ENCODE measurements around the gene CUL7.

DNA sequence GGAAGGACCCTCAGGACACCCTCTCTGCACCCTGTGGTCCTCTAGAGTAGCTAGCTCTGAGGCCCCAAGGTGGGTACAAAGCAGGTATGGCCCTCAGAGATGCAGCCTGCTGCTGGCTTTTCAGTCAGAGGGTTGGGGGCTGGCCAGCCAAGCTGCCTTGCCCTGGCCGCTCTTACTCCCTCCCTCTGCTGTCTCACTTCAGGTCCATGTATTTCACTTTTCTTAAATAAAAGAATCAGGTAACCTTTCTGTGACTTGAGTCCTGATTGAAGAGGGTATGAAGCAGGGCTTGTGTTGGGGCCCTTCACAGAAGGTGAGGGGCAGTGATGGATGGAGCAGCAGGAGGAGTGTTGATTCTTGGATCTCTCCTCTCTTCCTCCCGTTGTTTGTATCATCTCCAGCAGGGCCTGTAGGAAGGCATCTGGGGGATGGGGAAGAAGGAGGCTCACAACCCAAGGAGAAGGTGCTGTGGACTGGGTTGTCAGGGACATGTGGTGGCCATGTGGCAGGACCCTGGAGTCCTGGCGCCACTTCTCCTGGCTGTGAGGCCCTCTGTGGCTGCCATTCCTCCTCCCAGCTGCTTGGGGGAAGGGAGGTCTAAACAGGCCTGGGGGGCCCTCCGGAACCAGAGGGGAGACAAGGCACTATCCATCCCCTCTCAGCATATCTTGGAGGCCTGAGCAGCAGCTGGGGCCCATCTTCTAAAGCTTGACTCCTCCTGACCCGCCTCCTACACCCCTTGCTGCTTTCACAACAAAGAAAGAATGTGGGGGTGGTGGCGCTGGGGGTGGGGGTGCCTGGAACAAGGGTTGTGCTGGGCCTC is 21.4 kb upstream of the CUL7 start:
- TF ChIP-seq CTCF (IDR thresholded peaks at IDR 0.05; ENCODE audit: insufficient read depth, low read length), result no peak
- TF ChIP-seq GABPA (IDR thresholded peaks at IDR 0.05; ENCODE audit: low read depth), result no peak
- TF ChIP-seq POLR2AphosphoS5 (IDR thresholded peaks at IDR 0.05; ENCODE audit: low read depth), result no peak
- TF ChIP-seq, protein P1, sequence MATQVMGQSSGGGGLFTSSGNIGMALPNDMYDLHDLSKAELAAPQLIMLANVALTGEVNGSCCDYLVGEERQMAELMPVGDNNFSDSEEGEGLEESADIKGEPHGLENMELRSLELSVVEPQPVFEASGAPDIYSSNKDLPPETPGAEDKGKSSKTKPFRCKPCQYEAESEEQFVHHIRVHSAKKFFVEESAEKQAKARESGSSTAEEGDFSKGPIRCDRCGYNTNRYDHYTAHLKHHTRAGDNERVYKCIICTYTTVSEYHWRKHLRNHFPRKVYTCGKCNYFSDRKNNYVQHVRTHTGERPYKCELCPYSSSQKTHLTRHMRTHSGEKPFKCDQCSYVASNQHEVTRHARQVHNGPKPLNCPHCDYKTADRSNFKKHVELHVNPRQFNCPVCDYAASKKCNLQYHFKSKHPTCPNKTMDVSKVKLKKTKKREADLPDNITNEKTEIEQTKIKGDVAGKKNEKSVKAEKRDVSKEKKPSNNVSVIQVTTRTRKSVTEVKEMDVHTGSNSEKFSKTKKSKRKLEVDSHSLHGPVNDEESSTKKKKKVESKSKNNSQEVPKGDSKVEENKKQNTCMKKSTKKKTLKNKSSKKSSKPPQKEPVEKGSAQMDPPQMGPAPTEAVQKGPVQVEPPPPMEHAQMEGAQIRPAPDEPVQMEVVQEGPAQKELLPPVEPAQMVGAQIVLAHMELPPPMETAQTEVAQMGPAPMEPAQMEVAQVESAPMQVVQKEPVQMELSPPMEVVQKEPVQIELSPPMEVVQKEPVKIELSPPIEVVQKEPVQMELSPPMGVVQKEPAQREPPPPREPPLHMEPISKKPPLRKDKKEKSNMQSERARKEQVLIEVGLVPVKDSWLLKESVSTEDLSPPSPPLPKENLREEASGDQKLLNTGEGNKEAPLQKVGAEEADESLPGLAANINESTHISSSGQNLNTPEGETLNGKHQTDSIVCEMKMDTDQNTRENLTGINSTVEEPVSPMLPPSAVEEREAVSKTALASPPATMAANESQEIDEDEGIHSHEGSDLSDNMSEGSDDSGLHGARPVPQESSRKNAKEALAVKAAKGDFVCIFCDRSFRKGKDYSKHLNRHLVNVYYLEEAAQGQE (IDR thresholded peaks at IDR 0.05; ENCODE audit: insufficient replicate concordance, low read depth), result no peak
- no peak for TF ChIP-seq SPI1 (IDR thresholded peaks at IDR 0.05; ENCODE audit: borderline replicate concordance, low read depth)

Data from HL-60 (cell line).